ENCODE measurements around the gene GTF2H1.

The GTF2H1 gene

GRCh38 chr11:18321969-18322711, at the start of gene GTF2H1, which contains the start of gene HPS5:
GTF2H1 (plus strand) TSS chr11:18322567; CDS start chr11:18333075, 10,508 bp downstream.
HPS5 (minus strand) TSS chr11:18322140; CDS start chr11:18317858, 4,282 bp downstream.
- peak; percentile 85 for DNase-seq

GRCh38 chr11:18277565-18278271, 44.6 kb upstream of the GTF2H1 start:
- DNase-seq, result no peak

- no peak for DNase-seq
Observed at GRCh38 chr11:18280438-18281045, 41.8 kb upstream of the GTF2H1 start.

GRCh38 chr11:18282626-18283025, 39.7 kb upstream of the GTF2H1 start:
- no peak for DNase-seq

- DNase-seq, result no peak
Observed at GRCh38 chr11:18285841-18286240, 36.5 kb upstream of the GTF2H1 start.

- no peak for DNase-seq
Observed at GRCh38 chr11:18288911-18289310, 33.5 kb upstream of the GTF2H1 start.

- DNase-seq, result no peak
Observed at GRCh38 chr11:18294862-18295261, 27.5 kb upstream of the GTF2H1 start.

DNA sequence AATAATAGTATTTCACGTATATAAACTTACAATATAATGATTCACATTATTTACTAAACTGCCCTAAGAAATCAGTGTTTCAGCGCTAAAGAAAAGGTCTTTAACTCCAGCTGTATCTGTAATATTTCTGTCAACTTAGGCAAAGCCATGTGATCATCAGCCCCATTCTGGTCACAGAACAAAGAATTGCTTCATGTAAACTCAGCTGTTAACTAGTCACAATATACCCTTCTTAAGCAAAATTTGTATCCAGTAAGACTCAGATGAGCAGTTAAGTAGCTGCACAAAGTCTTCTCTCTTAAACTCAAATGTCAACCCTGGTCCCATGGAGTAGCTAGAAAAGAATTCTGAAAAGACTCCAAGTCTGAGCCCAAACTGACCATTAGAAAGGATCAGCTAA, 27.1 kb upstream of the GTF2H1 start:
- no peak for DNase-seq

- no peak for DNase-seq
Observed at GRCh38 chr11:18299721-18300120, 22.6 kb upstream of the GTF2H1 start.

GRCh38 chr11:18304745-18305144, 17.6 kb upstream of the GTF2H1 start:
- DNase-seq, result no peak

- no peak for DNase-seq
Observed at GRCh38 chr11:18307461-18308139, 14.8 kb upstream of the GTF2H1 start.

- DNase-seq, result no peak
Observed at GRCh38 chr11:18308242-18308641, 14.1 kb upstream of the GTF2H1 start.

- DNase-seq, result no peak
Observed at GRCh38 chr11:18309691-18310090, 12.7 kb upstream of the GTF2H1 start.

DNA sequence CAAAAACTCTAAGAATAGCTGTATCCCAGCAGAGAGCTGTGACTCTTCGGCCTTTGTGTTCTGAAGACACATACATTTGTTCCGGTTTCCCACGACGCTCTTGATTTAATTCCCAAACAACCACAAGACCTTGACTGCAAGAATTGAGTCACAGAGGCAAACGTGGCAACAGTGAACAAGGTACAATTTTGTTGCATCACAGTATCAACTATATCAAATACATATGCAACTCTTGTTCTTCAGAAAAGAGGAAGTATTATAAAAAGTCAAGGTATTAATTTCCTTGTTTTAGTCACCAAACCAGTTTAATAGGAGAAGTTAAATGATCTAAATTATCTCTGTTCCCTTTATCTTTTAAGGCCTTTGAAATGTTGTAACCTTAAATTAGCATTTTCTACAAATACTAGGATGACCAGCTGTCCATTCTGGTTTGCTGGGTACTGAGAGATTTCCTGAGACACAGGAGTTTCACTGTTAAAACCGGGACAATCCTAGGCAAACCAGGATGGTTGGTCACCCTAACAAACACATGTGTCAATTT, 11.5 kb upstream of the GTF2H1 start:
- no peak for DNase-seq

DNA sequence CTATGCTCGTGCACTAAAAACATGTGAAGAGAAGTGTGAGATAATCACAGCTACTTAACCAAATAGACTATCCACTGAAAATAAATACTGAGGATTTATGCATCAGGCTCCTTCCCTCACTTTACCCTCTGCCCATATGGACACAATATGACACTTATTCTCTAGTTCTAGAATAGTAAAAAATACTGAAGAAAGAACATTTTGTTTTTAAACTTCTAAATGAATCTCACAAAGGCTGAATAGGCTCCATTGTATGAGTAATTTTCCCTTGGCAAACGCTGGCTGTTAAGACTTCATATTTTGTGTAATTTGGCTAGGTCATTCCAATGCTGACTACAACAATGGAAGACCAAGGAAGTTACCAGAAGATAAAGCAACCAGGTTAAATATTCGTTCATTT, 10.4 kb upstream of the GTF2H1 start:
- DNase-seq, result no peak

DNA sequence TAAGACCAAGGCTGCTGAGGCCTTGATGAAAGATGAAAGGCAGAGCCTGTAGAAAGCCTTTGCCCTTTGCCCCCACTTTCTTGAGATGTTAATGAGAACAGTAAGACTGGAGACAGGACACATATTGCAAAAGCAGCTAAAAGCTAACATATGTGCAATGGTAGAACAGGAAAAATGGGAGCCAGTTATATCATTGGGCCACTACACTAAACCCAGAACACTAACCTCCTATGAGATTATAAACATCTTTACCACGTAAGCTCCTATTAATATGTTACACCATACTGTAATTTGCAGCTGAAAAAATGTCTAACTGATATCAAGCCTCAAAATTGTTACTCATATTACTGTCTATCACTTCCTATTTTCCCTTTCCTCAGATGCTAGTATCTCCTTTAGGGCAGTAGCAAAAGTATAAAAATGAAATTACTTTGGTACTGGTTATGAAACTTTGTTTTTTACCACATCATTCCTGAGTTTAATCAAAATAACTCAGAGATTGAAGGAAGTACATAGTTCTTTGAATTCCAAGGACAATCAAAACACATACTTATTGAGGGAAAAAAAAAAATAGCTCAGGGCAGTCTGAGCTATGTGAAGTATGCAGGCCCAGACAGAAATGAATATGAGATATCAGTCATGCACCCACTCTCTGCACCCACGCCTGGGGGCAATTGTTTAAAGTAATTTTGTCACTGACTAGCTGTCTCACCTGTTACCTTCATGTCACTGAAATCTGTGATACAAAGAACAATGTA, 9.5 kb upstream of the GTF2H1 start:
- no peak for DNase-seq

DNA sequence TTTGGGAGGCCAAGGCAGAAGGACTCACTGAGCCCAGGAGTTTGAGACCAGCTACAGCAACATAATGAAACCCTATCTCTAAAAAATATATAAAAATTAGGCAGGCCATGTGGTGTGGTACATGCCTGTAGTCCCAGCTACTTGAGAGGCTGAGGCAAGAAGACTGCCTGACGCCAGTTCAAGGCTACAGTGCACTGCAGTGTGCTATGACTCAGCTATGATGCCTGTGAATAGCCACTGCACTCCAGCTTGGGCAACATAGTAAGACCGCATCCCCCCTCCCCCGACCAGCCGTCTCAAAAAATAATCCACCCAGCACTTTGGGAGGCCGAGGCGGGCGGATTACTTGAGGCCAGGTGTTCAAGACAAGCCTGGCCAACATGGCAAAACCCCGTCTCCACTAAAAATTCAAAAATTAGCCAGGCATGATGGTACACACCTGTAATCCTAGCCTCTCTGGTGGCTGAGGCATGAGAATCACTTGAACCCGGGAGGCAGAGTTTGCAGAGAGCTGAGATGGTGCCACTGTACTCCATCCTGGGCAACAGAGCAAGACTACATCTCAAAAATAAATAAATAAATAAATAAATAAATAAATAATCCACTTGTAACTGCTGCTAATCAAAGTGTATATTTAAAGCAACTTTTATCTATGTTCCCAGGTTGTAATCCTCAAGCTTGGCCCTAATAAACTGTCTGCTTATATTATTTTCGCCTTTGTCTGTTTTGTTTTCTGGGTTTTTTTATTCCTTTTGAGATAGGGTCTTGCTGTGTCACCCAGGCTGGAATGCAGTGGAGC, 8.2 kb upstream of the GTF2H1 start:
- no peak for DNase-seq

- DNase-seq, result no peak
Observed at GRCh38 chr11:18314784-18315523, 7.4 kb upstream of the GTF2H1 start.

DNA sequence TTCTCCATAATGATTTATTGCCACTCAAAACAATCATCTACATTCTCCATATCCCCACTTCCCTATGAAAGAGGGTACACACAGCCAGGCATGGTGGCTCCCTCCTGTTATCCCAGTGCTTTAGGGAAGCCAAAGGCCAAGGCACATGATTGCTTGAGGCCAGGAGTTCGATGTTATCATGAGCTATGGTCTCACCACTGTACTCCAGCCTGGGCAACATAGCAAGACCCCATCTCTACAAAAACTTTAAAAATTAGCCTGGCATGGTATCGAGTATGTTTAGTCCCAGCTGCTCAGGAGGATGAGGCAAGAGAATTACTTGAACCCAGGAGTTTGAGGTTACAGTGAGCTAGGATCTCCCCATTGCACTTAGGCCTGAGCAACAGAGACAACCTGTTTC, 6.5 kb upstream of the GTF2H1 start:
- DNase-seq, result no peak

GRCh38 chr11:18317551-18317950, 4.8 kb upstream of the GTF2H1 start:
- no peak for DNase-seq

DNA sequence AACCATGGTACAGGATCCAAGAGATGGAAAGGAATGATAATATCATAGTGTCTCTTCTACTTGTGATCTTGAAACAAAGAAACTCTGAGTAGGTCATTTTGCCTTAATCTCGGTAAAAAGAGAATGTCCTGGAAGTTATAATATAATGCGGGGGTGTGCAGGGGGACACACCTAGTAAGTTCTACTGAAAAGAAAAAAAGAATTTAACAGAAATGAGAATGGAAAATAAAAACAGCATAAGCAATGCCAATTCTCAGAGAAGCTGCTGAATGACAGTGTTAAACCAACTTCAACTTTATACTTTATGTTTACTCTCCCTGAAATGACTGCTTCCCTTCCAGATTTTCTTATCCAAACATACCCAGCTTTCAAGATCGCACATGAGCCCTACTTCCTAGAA, 2.5 kb upstream of the GTF2H1 start:
- no peak for DNase-seq
